SK-N-SH (cell line): ENCODE results near the gene WWTR1. TPM values are rescaled to one million over a fixed set of nuclear protein-coding genes. Genes with fewer than 3 reads are reported as not detected.
A peak's percentile ranks its signal among the peaks of the same experiment; 100 is the strongest.

ENCODE experiments used
- CTCF ChIA-PET: fragments of 300-600, 350-600 bp; formaldehyde crosslinking; extraction: SDS; loops from one replicate; lab custom pipeline; 2021; lab: Yijun Ruan, JAX
- POLR2A ChIA-PET: fragments of 350-600 bp; sonication (Branson Sonifier 250); formaldehyde crosslinking; extraction: SDS; loops from one replicate; lab custom pipeline; 2020; ENCODE audit warnings: antibody characterized with exemption, inconsistent platforms; lab: Yijun Ruan, JAX
- DNase-seq: peaks from one replicate; pipeline ENCODE4 v3.0.0; 2012
- H2AFZ ChIP-seq: fragments of 200-600 bp; sonication (generic); 2 replicates; pipeline ENCODE4 v1.8.1; 2016; ENCODE audit warnings: antibody characterized with exemption, mild to moderate bottlenecking, low read depth
- H3F3A ChIP-seq: fragments of 200-600 bp; sonication (generic); replicated peaks from 2 replicates; pipeline ENCODE3; 2016; ENCODE audit warnings: antibody characterized with exemption, mild to moderate bottlenecking; ENCODE audit not compliant: insufficient read depth
- H3K27ac ChIP-seq, 2 experiments: fragments of 200-500 bp in 1 of 2; fragments of 200-600 bp in 1 of 2; sonication (Bioruptor generic) in 1 of 2; sonication (generic), shearing (Covaris generic) in 1 of 2; 2 replicates each; pipeline versions ENCODE4 v1.5.1 to v1.6.1; 2014 to 2016; ENCODE audit warnings: low read depth in 2 of 2, inconsistent platforms in 1 of 2, low read length in 1 of 2, mild to moderate bottlenecking in 1 of 2, mixed read lengths in 1 of 2
- H3K27me3 ChIP-seq: fragments of 200-600 bp; sonication (generic), shearing (Covaris generic); 2 replicates; pipeline ENCODE4 v1.6.1; 2016; ENCODE audit warnings: mixed run types; ENCODE audit not compliant: insufficient read depth
- H3K36me3 ChIP-seq, 2 experiments: fragments of 200-500 bp in 1 of 2; fragments of 200-600 bp in 1 of 2; sonication (Bioruptor generic) in 1 of 2; sonication (generic) in 1 of 2; replicated peaks in 1 of 2; 2 replicates each; pipeline versions ENCODE3 to v1.5.1; 2014 to 2016; ENCODE audit warnings: low read length in 1 of 2, mild to moderate bottlenecking in 1 of 2; ENCODE audit not compliant: insufficient read depth in 2 of 2, control insufficient read depth in 1 of 2
- H3K4me1 ChIP-seq, 2 experiments: fragments of 200-500 bp in 1 of 2; fragments of 200-600 bp in 1 of 2; sonication (Bioruptor generic) in 1 of 2; sonication (generic), shearing (Covaris generic) in 1 of 2; 2 replicates each; pipeline versions ENCODE4 v1.5.1 to v1.6.1; 2014 to 2016; ENCODE audit warnings: low read depth in 1 of 2, low read length in 1 of 2, mixed run types in 1 of 2; ENCODE audit not compliant: insufficient read depth in 2 of 2, control insufficient read depth in 1 of 2
- H3K4me2 ChIP-seq: fragments of 200-600 bp; sonication (generic), shearing (Covaris generic); 2 replicates; pipeline ENCODE4 v1.6.1; 2017; ENCODE audit warnings: mixed run types
- H3K4me3 ChIP-seq, 2 experiments: fragments of 200-500 bp in 1 of 2; fragments of 200-600 bp in 1 of 2; sonication (Bioruptor generic) in 1 of 2; sonication (generic), shearing (Covaris generic) in 1 of 2; 2 replicates each; pipeline versions ENCODE4 v1.5.1 to v1.8.1; 2014 to 2016; ENCODE audit warnings: low read depth in 2 of 2, inconsistent platforms in 1 of 2, low read length in 1 of 2, mild to moderate bottlenecking in 1 of 2, mixed read lengths in 1 of 2, moderate library complexity in 1 of 2
- H3K79me2 ChIP-seq: fragments of 200-600 bp; sonication (generic); 2 replicates; pipeline ENCODE4 v1.8.1; 2017; ENCODE audit warnings: mild to moderate bottlenecking; ENCODE audit not compliant: insufficient read depth
- H3K9ac ChIP-seq: fragments of 200-600 bp; sonication (generic); 2 replicates; pipeline ENCODE4 v1.6.1; 2017; ENCODE audit warnings: mixed run types
- H3K9me2 ChIP-seq: fragments of 200-600 bp; sonication (generic); 2 replicates; pipeline ENCODE4 v1.6.1; 2017; ENCODE audit warnings: mixed run types
- H3K9me3 ChIP-seq: fragments of 200-600 bp; sonication (generic); 2 replicates; pipeline ENCODE4 v1.6.1; 2017; ENCODE audit warnings: mixed run types, mild to moderate bottlenecking, moderate library complexity
- H4K20me1 ChIP-seq: fragments of 200-600 bp; sonication (generic); 2 replicates; pipeline ENCODE4 v1.6.1; 2017; ENCODE audit warnings: mild to moderate bottlenecking, mixed run types; ENCODE audit not compliant: insufficient read depth
- CTCF ChIP-seq: fragments of 200-600 bp; sonication (generic); IDR thresholded peaks from 2 replicates; pipeline ENCODE4 v1.6.1; 2017; ENCODE audit warnings: antibody characterized with exemption, mild to moderate bottlenecking, moderate library complexity
- ELF1 ChIP-seq: IDR thresholded peaks from 2 replicates; pipeline ENCODE4 v1.4.0; 2012
- GATA2 ChIP-seq: sonication (generic); formaldehyde crosslinking; IDR thresholded peaks from 2 replicates; pipeline ENCODE4 v1.5.0; 2020; ENCODE audit warnings: mild to moderate bottlenecking, missing genetic modification reagents
- MEF2A ChIP-seq: IDR thresholded peaks from 2 replicates; pipeline ENCODE4 v1.4.0; 2012; ENCODE audit warnings: low read depth, borderline replicate concordance
- NFIC ChIP-seq: IDR thresholded peaks from 2 replicates; pipeline ENCODE4 v1.4.0; 2012; ENCODE audit warnings: borderline replicate concordance
- PBX3 ChIP-seq: IDR thresholded peaks from 2 replicates; pipeline ENCODE4; 2012
- RFX5 ChIP-seq: IDR thresholded peaks from 2 replicates; pipeline ENCODE4 v1.6.1; 2012; ENCODE audit warnings: mild to moderate bottlenecking, improper control_type of control experiment, low read length
- SIN3A ChIP-seq: IDR thresholded peaks from 2 replicates; pipeline ENCODE4 v1.6.1; 2012; ENCODE audit warnings: low read depth, mild to moderate bottlenecking, low read length, moderate library complexity, borderline replicate concordance
- TAF1 ChIP-seq: IDR thresholded peaks from 2 replicates; pipeline ENCODE4 v1.6.1; 2012; ENCODE audit warnings: low read depth, mild to moderate bottlenecking, low read length, moderate library complexity, borderline replicate concordance
- TCF12 ChIP-seq: IDR thresholded peaks from 2 replicates; pipeline ENCODE4 v1.4.0; 2012
- YY1 ChIP-seq: IDR thresholded peaks from 2 replicates; pipeline ENCODE4 v1.4.0; 2012; ENCODE audit warnings: low read depth, mild to moderate bottlenecking
- WGBS: methylation state at CpG from one replicate; pipeline ENCODE4 v1.1.6; 2017; ENCODE audit warnings: low lambda C conversion rate; 5-methylcytosine and 5-hydroxymethylcytosine counted together
- polyA plus RNA-seq, 3 experiments: library from polyadenylated mRNA; depleted of rRNA; stranded (reverse); fragments of >200 nt; gene quantifications; 2 replicates each; pipeline ENCODE4 v1.2.3, GENCODE V29; 2012

WWTR1 gene
- polyA plus RNA-seq, 1 of the 3 experiments (the other 2 are of a cell fraction) = 60.6 TPM

- POLR2A ChIA-PET = no interaction called here
- Histone ChIP-seq H3K27me3 (no peaks in the 10 kb centered on the region), H3K36me3 (peaks cover 9 to 56% of the 10 kb centered on the region in 2 experiments), H3K4me1 (peaks cover 0 to 23% of the 10 kb centered on the region in 2 experiments; a peak in 2 of 4 replicates), H3K9ac (no peak overlapping the region), H3K27ac (no peak overlapping the region), H3K4me3 (no peak overlapping the region), H2AFZ (no peak overlapping the region), H3K79me2 (peaks cover 98% of the 10 kb centered on the region), H3K9me2 (no peaks in the 10 kb centered on the region), H4K20me1 (peaks cover 29% of the 10 kb centered on the region), H3F3A (peaks cover 19% of the 10 kb centered on the region), H3K4me2 (0 out of 2 replicates have a peak overlapping the region, but pooled peaks have one; percentile 4), H3K9me3 (no peaks in the 10 kb centered on the region)
- TF ChIP-seq CTCF (no peak), RFX5 (no peak)
- CTCF ChIA-PET = no interaction called here
- DNase-seq = no peak
- 100% methylated on average over 1 of the region's 1 CpG for WGBS
These were observed 7.0 kb downstream of the WWTR1 start for GRCh38 chr3:149650828-149651227.

GRCh38 chr3:149648525-149648924, 9.3 kb downstream of the WWTR1 start:
- TF ChIP-seq TCF12 (no peak), PBX3 (no peak), NFIC (no peak), MEF2A (no peak), RFX5 (no peak), YY1 (no peak), ELF1 (no peak), TAF1 (no peak), GATA2 (CRISPR knock-in tag) (no peak), SIN3A (no peak)
- Histone ChIP-seq H3F3A (peaks cover under 1% of the 10 kb centered on the region), H3K9me3 (no peaks in the 10 kb centered on the region), H2AFZ (no peak overlapping the region), H3K36me3 (peaks cover 13 to 52% of the 10 kb centered on the region in 2 experiments), H3K4me2 (no peak overlapping the region), H3K27ac (no peak overlapping the region), H3K9me2 (no peaks in the 10 kb centered on the region), H3K79me2 (peaks cover 98% of the 10 kb centered on the region), H4K20me1 (peaks cover 12% of the 10 kb centered on the region; the same call in 1 of the 2 replicates), H3K4me1 (peaks cover 0 to 17% of the 10 kb centered on the region in 2 experiments; a peak in 2 of 4 replicates), H3K27me3 (no peaks in the 10 kb centered on the region), H3K4me3 (no peak overlapping the region), H3K9ac (no peak overlapping the region)
- ChIA-PET CTCF (interaction anchor here (1.3 to 1.6 kb wide), 3 partner anchors 80 to 136 kb away, joined by 3 read pairs; no protein-coding TSS in a partner anchor), POLR2A (no interaction called here)
- no peak for DNase-seq
- WGBS = 90% methylated on average over 3 of the region's 3 CpGs
